HL-60/S4 (cell line): ENCODE results near the gene PRSS57.
"Not testable (repeated sequence)": the region's sequence is repeated elsewhere in the genome, so short reads cannot be mapped to it uniquely, and the experiment has no call there.

ENCODE experiments used
- in situ Hi-C: fragments of 300-500 bp; cut with MboI; formaldehyde crosslinking; loops from 2 replicates; pipeline ENCODE4 v1.14.3; 2022; ENCODE audit warnings: low sequenced_read_pairs

Gene PRSS57

GRCh38 chr19:695352-695949 lies at the start of gene PRSS57:
TSS of gene PRSS57 (minus strand) at chr19:695452. CDS start at chr19:695430, 22 bp downstream.
- in situ Hi-C loops, result no loop called here

- in situ Hi-C loops, result no loop called here
Measured at GRCh38 chr19:743168-743687, 48.0 kb upstream of the PRSS57 start.

DNA sequence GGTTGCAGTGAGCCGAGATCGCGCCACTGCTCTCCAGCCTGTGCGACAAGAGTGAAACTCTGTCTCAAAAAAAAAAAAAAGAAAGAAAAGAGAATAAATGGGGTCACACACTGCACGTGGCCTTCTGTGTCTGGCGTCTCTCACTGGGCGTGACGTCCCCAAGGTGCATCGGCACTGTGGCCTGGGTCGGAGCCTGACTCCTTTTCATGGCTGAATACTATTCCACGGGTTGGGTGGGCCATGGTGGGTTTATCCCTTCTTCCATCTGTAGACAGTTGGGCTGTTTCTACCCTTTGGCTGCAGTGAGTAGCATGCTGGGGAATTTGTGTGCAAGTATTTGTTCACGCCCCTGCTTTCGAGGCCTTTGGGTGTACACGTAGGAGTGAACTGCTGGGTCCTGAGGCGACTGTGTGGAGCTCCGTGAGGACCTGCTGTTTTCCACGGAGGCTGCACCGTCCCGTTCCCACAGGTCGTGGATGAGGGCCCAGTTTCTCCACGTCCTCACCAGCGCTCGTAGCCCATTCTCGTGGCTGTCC lies 47.4 kb upstream of the PRSS57 start:
- in situ Hi-C loops, result no loop called here

DNA sequence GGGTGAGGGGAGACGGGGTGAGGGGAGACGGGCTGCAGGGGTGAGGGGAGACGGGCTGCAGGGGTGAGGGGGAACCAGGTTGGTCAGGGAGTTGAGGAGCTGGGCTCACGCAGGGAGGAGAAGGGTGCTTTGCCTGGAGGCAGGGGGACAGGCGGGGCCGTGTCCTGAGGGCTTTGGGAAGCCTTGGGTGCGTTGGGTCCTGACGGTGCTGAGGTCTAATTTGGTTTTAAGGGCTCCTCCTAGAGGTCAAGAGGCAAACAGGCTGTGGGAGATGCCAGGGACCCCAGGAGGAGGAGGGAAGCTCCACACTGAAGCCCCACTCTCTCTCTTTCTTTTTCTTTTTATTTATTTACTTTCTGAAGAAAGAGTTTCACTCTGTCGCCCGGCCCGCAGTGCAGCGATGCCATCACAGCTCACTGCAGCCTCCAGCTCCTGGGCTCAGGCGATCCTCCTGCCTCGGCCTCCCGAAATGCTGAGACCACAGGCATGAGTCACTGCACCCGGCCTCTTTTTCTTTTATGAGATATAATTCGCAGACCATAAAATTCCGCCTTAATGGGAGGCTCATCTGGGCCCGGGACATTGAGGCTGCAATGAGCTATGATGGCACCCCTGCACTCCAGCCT lies 46.4 kb upstream of the PRSS57 start:
- in situ Hi-C loops, result no loop called here

GRCh38 chr19:740816-741505 lies 45.7 kb upstream of the PRSS57 start:
- in situ Hi-C loops, result not testable (repeated sequence)

- in situ Hi-C loops, result no loop called here
Measured at GRCh38 chr19:739998-740715, 44.9 kb upstream of the PRSS57 start.

DNA sequence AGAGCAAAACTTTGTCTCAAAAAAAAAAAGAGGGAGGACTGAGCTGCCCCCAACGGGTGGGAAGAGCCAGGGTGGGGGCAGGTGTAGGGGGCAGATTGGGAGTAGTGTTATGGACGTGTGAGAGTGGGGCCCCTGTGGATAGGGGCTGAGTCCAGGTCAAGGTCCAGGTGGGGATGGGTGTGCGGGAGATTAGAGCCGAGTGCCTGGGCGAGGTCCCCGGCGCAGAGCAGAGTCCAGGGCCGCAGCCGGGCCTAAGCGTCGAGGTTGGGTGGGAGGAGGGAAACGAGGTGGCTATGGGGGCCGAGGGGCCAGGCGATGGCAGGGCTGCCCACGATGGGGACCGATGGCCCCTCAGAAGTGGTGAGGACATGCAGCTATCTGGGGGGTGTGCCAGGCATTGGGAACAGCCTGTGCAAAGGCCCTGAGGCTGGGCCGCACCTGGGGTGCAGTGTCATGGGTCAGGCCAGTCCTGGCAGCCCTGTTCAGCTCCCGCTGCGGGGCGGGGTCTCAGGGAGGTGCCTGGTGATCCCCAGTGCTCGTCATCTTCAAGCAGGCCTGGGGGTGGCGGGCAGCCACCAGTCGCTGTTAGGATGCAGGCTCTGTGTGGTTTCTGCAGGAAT lies 43.4 kb upstream of the PRSS57 start:
- in situ Hi-C loops, result no loop called here

DNA sequence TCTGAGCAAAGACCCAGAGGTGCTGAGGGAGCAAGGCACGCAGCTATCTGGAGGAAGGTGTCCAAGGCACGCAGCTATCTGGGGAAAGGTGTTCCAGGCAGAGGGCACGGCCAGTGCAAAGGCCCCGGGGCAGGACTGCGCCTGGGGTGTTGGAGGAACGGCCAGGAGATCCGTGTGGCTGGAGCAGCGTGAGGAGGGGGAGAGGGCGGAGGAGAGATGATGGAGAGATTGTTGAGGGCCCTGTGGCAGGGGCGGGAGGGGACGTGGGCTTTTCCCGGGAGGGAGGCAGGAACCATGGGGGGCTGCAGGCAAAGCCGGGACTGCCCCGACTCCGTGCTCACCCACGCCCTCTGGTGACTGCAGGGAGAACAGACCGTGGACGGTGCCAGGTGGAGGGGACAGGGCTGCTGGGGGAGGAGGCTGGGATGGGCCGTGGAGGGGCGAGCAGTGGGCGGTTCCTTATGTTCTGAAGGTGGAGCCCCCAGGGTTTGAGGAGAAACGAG lies 42.4 kb upstream of the PRSS57 start:
- in situ Hi-C loops, result no loop called here

DNA sequence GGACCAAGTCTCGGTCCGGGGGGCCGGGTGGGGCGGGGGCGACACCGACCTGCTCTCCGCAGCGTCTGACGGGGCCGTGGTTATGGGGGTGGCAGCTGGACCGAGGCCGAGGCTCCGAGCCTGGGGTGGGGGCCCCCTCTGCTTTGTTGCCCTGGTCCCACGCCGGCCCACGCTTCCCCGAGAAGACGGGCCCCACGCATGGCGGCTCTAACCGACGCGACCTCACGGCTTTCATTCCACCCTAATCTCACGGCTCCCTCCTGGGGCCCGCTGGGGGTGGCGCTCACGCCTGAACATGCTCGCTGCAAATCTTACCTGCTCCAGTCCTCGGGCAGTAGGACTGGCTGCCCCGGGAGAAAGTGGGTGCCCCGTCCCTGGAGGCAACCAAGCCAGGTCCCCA lies 40.9 kb upstream of the PRSS57 start:
- in situ Hi-C loops, result no loop called here

- in situ Hi-C loops, result loop anchor here (5.0 kb wide), 1 partner anchor 67 kb away; no protein-coding TSS in a partner anchor
Measured at GRCh38 chr19:734716-735115, 39.5 kb upstream of the PRSS57 start.

DNA sequence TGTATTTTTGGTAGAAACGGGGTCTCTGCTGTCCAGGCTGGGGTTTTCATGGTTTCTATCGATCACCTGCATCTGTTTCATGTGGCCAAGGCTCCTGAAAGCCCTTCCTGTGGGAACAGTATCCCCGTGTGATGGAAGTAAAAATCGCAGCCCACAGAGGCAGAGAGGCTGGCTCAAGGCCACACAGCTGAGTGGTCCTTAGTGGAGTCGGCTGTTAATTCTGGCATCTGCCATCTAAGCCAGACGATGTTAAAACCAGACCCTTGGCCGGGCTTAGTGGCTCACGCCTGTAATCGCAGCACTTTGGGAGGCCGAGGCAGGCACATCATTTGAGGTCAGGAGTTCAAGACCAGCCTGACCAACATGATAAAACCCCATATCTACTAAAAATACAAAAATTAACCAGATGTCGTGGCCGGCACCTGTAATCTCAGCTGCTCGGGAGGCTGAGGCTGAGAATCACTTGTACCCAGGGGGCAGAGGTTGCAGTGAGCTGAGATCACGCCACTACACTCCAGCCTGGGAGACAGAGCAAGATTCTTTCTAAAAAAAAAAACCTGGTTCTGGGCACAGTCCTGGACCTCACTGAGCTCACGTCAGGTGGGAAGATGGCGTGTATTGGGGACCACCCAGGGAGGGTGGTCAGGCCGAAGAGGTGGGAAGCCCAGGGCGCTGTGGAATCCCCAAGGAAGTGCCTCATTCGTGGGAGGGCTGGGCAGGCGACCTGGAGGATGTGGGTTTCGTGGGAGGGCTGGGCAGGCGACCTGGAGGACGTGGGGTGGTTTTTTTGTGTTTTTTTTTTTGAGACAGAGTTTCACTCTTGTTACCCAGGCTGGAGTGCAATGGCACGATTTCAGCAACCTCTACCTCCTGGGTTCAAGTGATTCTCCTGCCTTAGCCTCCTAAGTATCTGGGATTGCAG lies 37.2 kb upstream of the PRSS57 start:
- in situ Hi-C loops, result loop anchor here (5.0 kb wide), 1 partner anchor 65 kb away; no protein-coding TSS in a partner anchor

- in situ Hi-C loops, result loop anchor here (5.0 kb wide), 1 partner anchor 64 kb away; no protein-coding TSS in a partner anchor
Measured at GRCh38 chr19:731000-731399, 35.7 kb upstream of the PRSS57 start.

GRCh38 chr19:729965-730668 lies 34.9 kb upstream of the PRSS57 start:
- in situ Hi-C loops, result loop anchor here (5.0 kb wide), 1 partner anchor 63 kb away; no protein-coding TSS in a partner anchor

- in situ Hi-C loops, result not testable (repeated sequence)
Measured at GRCh38 chr19:729564-729963, 34.3 kb upstream of the PRSS57 start.

DNA sequence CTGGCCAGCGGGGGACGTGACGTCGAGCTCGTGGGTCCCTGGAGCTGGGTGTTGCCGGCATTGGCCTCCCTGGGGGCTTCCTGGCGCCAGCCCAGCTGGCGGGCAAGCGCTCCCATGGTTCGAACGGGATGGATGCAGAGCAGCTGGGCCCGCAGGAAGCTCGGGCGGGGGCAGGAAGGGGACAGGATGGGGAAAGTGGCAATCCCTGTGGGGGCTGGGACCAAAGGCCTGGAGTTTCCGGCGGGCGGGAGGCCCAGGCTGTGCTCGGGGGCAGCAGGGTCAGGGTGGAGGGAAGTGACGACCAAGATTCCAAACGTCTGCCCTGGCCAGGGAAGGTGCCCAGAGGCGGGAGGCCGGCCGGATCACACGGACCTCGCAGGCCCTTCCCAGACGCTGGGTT lies 32.8 kb upstream of the PRSS57 start:
- in situ Hi-C loops, result no loop called here

GRCh38 chr19:726993-727956 lies 32.0 kb upstream of the PRSS57 start:
- in situ Hi-C loops, result no loop called here

DNA sequence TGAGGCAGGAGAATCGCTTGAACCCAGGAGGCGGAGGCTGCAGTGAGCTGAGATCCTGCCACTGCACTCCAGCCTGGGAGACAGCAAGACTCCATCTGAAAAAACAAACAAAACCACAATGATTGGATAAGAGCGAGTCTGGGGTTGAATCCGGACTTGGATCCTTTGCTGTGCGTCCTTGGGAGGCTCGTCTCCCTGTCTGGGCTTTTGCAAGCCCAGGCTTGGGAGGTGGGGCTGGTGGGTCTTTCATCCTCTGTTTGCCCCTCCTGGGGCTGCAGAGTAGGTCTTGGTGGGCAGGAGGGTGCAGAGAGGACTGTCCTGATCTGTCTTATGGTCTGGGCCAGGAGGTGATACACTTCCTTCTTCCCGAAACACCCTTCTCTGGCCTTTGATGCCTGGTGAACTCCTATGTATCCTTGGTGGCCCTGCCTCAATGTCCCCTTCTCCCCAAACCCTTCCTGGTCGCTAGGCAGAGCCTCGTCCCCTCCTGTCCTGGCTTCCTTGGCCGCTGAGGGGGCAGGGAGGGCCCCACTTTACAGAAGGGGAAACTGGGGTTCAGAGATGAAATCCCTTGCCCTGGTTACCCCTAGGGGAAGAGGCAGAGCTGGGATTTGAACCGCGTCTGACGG lies 30.3 kb upstream of the PRSS57 start:
- in situ Hi-C loops, result no loop called here
